SK-N-MC (cell line): ENCODE measurements around the gene CARTPT.

ENCODE experiments used
- EZH2 ChIP-seq: fragments of 200-600 bp; sonication (generic); IDR thresholded peaks from one replicate; pipeline ENCODE4 v1.6.1; 2017; ENCODE audit warnings: antibody characterized with exemption
- FOXP2 ChIP-seq: optimal IDR thresholded peaks from 2 replicates; pipeline ENCODE3; 2011; ENCODE audit warnings: mild to moderate bottlenecking, moderate library complexity; ENCODE audit not compliant: insufficient read depth; ENCODE audit errors: extremely low read length, control extremely low read depth
- POLR2AphosphoS5 ChIP-seq: IDR thresholded peaks from 2 replicates; pipeline ENCODE4 v1.6.1; 2012; ENCODE audit warnings: mild to moderate bottlenecking, low read depth, low read length, borderline replicate concordance

DNA sequence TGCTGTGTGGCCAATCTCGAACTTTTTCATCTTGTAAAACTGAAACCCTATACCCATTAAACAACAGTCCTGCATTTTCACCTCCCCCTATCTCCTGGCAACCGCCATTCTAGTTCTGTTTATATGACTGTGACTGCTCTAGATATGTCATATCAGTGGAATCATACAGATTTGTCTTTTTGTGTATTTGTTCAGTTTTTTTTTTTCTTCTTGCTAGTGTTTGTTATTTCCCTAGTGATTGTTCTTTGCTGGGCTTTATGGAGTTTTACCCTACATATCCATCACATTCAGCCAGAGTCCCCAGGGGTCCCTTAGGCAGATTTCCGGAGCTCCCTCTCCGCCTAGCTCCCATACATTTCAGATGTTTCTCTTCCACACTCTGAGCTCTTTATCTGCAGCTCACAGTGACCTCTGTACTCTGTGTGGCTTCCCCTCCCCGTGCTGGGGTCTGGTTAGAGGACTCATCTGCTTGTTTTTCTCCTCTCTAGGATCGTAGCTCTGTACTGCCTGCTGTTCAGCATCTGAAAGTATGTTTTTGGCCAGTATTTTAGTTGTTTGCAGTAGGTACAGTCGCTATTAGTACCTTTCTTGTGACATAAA, 25.1 kb upstream of the CARTPT start:
- TF ChIP-seq EZH2 = no peak
- no peak; the same call in 1 of the 2 replicates for TF ChIP-seq POLR2AphosphoS5
- no peak for TF ChIP-seq FOXP2
